Measurements from ENCODE around the gene ERC2.

GRCh38 chr3:55789516-55789915 is 678.8 kb downstream of the ERC2 start:
- TF ChIP-seq, protein P1, sequence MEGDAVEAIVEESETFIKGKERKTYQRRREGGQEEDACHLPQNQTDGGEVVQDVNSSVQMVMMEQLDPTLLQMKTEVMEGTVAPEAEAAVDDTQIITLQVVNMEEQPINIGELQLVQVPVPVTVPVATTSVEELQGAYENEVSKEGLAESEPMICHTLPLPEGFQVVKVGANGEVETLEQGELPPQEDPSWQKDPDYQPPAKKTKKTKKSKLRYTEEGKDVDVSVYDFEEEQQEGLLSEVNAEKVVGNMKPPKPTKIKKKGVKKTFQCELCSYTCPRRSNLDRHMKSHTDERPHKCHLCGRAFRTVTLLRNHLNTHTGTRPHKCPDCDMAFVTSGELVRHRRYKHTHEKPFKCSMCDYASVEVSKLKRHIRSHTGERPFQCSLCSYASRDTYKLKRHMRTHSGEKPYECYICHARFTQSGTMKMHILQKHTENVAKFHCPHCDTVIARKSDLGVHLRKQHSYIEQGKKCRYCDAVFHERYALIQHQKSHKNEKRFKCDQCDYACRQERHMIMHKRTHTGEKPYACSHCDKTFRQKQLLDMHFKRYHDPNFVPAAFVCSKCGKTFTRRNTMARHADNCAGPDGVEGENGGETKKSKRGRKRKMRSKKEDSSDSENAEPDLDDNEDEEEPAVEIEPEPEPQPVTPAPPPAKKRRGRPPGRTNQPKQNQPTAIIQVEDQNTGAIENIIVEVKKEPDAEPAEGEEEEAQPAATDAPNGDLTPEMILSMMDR (IDR thresholded peaks at IDR 0.05) = no peak
- no peak for TF ChIP-seq ZFX (IDR thresholded peaks at IDR 0.05; ENCODE audit: borderline replicate concordance)

Measured in 22Rv1 (cell line).